Esophagus squamous epithelium (tissue), 5 donors: ENCODE data around the gene TXLNB. TPM values are rescaled to one million over a fixed set of nuclear protein-coding genes. Genes with fewer than 3 reads are reported as not detected.

ENCODE experiments used
- DNase-seq: peaks from one replicate; lab custom pipeline; 2025; lab: John Stamatoyannopoulos, UW
- H3K27ac ChIP-seq, 4 donors: fragments of 200-600 bp; sonication (generic); one replicate each; pipeline ENCODE4 v1.5.1; 2016 to 2019; ENCODE audit warnings: mild to moderate bottlenecking in 1 of 4
- H3K27me3 ChIP-seq, 4 donors: fragments of 200-600 bp; sonication (generic); 1 replicate in 3 of 4; 2 replicates in 1 of 4; pipeline versions ENCODE4 v1.5.1 to v1.6.0; 2017 to 2021; ENCODE audit warnings: antibody characterized with exemption in 1 of 4
- H3K36me3 ChIP-seq, 3 donors: fragments of 200-600 bp; sonication (generic); one replicate each; pipeline ENCODE4 v1.5.1; 2016 to 2019
- H3K4me1 ChIP-seq, 3 donors: fragments of 200-600 bp; sonication (generic); one replicate each; pipeline ENCODE4 v1.5.1; 2017 to 2019
- H3K4me3 ChIP-seq, 4 donors: fragments of 200-600 bp; sonication (generic); 1 replicate in 3 of 4; 2 replicates in 1 of 4; pipeline ENCODE4 v1.5.1; 2016 to 2019; ENCODE audit warnings: mild to moderate bottlenecking in 2 of 4, moderate library complexity in 1 of 4
- H3K9me3 ChIP-seq, 3 donors: fragments of 200-600 bp; sonication (generic); one replicate each; pipeline ENCODE4 v1.5.1; 2016 to 2019
- POLR2A ChIP-seq, 4 donors: fragments of 450-650 bp; IDR thresholded peaks; one replicate each; pipeline ENCODE4 v1.6.1; 2017; ENCODE audit warnings: antibody characterized with exemption in 4 of 4, mild to moderate bottlenecking in 4 of 4, moderate library complexity in 3 of 4
- WGBS, 2 donors: methylation state at CpG; one replicate each; pipeline ENCODE4 v1.1.5; 2018; 5-methylcytosine and 5-hydroxymethylcytosine counted together
- intact Hi-C: fragments of 100-400 bp; cut with DNase I; formaldehyde crosslinking; loops from one replicate; pipeline ENCODE4 v1.15.0; 2022
- total RNA-seq, 4 donors: library from RNA; depleted of rRNA; stranded (reverse); fragments of >200 nt; gene quantifications; one replicate each; pipeline ENCODE4 v1.1.0, GENCODE V29; 2016
- TF ChIP-seq, protein P1 (sequence below), 6 experiments: fragments of 450-650 bp in 4 of 6; fragments of 200-600 bp in 2 of 6; sonication (generic) in 2 of 6; IDR thresholded peaks; one replicate each; pipeline ENCODE4 v1.5.1; 2016 to 2019; ENCODE audit warnings: antibody characterized with exemption in 6 of 6, mild to moderate bottlenecking in 4 of 6, moderate library complexity in 4 of 6
- donor health status: DM: yes; HTN: yes; CAD: no.

TXLNB gene
- total RNA-seq, 4 donors from 2014 or later, result 0.04 to 1.1 (median 0.24) TPM

- WGBS, 2 donors, result 56 to 57% methylated on average over 6 of the region's 6 CpGs
- intact Hi-C loops, result no loop called here
- no peak for DNase-seq
- TF ChIP-seq POLR2A (IDR thresholded peaks at IDR 0.05), result no peak
- TF ChIP-seq, protein P1, sequence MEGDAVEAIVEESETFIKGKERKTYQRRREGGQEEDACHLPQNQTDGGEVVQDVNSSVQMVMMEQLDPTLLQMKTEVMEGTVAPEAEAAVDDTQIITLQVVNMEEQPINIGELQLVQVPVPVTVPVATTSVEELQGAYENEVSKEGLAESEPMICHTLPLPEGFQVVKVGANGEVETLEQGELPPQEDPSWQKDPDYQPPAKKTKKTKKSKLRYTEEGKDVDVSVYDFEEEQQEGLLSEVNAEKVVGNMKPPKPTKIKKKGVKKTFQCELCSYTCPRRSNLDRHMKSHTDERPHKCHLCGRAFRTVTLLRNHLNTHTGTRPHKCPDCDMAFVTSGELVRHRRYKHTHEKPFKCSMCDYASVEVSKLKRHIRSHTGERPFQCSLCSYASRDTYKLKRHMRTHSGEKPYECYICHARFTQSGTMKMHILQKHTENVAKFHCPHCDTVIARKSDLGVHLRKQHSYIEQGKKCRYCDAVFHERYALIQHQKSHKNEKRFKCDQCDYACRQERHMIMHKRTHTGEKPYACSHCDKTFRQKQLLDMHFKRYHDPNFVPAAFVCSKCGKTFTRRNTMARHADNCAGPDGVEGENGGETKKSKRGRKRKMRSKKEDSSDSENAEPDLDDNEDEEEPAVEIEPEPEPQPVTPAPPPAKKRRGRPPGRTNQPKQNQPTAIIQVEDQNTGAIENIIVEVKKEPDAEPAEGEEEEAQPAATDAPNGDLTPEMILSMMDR (IDR thresholded peaks at IDR 0.05), result no peak
- Histone ChIP-seq H3K36me3 (no peaks in the 10 kb centered on the region), H3K4me3 (no peak overlapping the region), H3K9me3 (no peaks in the 10 kb centered on the region), H3K4me1 (peaks cover 0 to 6% (median 3%) of the 10 kb centered on the region in 3 donors), H3K27ac (no peak overlapping the region), H3K27me3 (no peaks in the 10 kb centered on the region)
Observed at GRCh38 chr6:139313784-139314545, 22.2 kb upstream of the TXLNB start.

GRCh38 chr6:139313229-139313628 lies 21.4 kb upstream of the TXLNB start:
- H3K9me3 ChIP-seq, result no peaks in the 10 kb centered on the region
- intact Hi-C loops, result no loop called here
- DNase-seq, result no peak
- H3K27ac ChIP-seq, result no peak overlapping the region
- H3K36me3 ChIP-seq, result no peaks in the 10 kb centered on the region
- 83 to 86% methylated on average over 3 to 7 of the region's 7 CpGs for WGBS, 2 donors
- no peak overlapping the region for H3K4me3 ChIP-seq
- no peaks in the 10 kb centered on the region for H3K27me3 ChIP-seq
- peaks cover 0 to 11% (median 3%) of the 10 kb centered on the region in 3 donors for H3K4me1 ChIP-seq
- TF ChIP-seq, protein P1 (IDR thresholded peaks at IDR 0.05), result no peak
- no peak for TF ChIP-seq POLR2A (IDR thresholded peaks at IDR 0.05)

GRCh38 chr6:139311831-139312230 lies 20.0 kb upstream of the TXLNB start:
- H3K4me1 ChIP-seq, result peaks cover 0 to 11% (median 3%) of the 10 kb centered on the region in 3 donors
- no peak for DNase-seq
- no peak for TF ChIP-seq POLR2A (IDR thresholded peaks at IDR 0.05)
- TF ChIP-seq, protein P1 (IDR thresholded peaks at IDR 0.05), result no peak
- H3K27ac ChIP-seq, result no peak overlapping the region
- intact Hi-C loops, result no loop called here
- H3K4me3 ChIP-seq, result no peak overlapping the region
- no peaks in the 10 kb centered on the region for H3K36me3 ChIP-seq
- WGBS, 2 donors, result 90 to 96% methylated on average over 2 of the region's 2 CpGs
- no peaks in the 10 kb centered on the region for H3K27me3 ChIP-seq
- H3K9me3 ChIP-seq, result no peaks in the 10 kb centered on the region

DNA sequence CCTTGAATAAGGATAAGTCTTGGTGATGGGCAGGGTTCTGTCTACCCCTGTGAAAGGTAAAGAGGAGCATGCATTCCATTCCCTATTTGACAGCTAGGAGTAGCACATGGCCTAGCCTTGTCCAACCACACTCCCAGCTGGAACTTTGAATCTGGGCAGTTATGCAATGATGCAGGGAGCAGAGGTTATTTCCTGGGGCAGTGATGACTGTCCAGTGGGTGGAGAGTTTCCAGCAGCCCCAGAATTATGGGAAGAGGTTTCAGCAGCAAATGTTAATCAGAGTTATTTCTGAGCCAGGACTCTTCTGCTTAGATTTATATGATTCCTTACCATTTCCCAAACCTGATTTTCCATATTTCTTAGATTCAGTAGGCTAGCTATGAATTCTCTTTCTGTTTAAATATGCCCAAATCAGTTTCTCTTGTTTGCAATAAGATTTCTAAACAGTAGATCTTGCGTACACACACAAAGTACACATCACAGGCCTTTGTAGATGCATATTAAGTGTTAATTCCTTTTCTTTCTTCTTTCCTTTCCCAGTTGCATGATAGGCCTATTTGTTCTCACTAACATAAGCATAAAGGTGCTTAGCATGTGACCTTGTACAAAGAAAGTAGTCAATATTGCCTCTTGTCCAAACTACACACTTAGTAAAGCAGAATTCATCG lies 17.3 kb upstream of the TXLNB start:
- DNase-seq, result no peak
- H3K27ac ChIP-seq, result peak overlapping the region in 2 of 4 donors; percentile 31 to 52

More for the DNA sequence above, 17.3 kb upstream of the TXLNB start:
- no peaks in the 10 kb centered on the region for H3K36me3 ChIP-seq
- WGBS, 2 donors, result 64 to 85% methylated on average over 2 of the region's 2 CpGs
- intact Hi-C loops, result no loop called here
- H3K4me3 ChIP-seq, result no peak overlapping the region
- no peaks in the 10 kb centered on the region for H3K9me3 ChIP-seq
- no peak for TF ChIP-seq POLR2A (IDR thresholded peaks at IDR 0.05)
- TF ChIP-seq, protein P1 (IDR thresholded peaks at IDR 0.05), result no peak
- no peaks in the 10 kb centered on the region for H3K27me3 ChIP-seq
- peaks cover 0 to 14% (median 3%) of the 10 kb centered on the region in 3 donors for H3K4me1 ChIP-seq
